H1 (cell line): ENCODE data around the gene OCRL. TPM values are rescaled to one million over a fixed set of nuclear protein-coding genes. Genes with fewer than 3 reads are reported as not detected.

Experiments
- CEBPB ChIP-seq: IDR thresholded peaks from 2 replicates; pipeline ENCODE4 v1.6.1; 2012; ENCODE audit warnings: low read depth, low read length
- CTCF ChIP-seq, 3 experiments: IDR thresholded peaks; 1 replicate in 2 of 3; 2 replicates in 1 of 3; pipeline versions ENCODE4 v1.5.1 to v1.6.1; 2011; ENCODE audit warnings: low read length in 3 of 3, mild to moderate bottlenecking in 3 of 3, inconsistent platforms in 2 of 3, low read depth in 1 of 3, moderate library complexity in 1 of 3; ENCODE audit not compliant: insufficient read depth in 1 of 3; ENCODE audit errors: control extremely low read depth in 1 of 3
- MAX ChIP-seq: IDR thresholded peaks from 2 replicates; pipeline ENCODE4 v1.6.1; 2012; ENCODE audit warnings: inconsistent platforms
- SP1 ChIP-seq: IDR thresholded peaks from 2 replicates; pipeline ENCODE4 v1.6.1; 2011; ENCODE audit warnings: low read depth, low read length
- TAF7 ChIP-seq: optimal IDR thresholded peaks from 2 replicates; pipeline ENCODE3; 2011; ENCODE audit warnings: low read depth, mild to moderate bottlenecking, inconsistent platforms, low read length, moderate library complexity, borderline replicate concordance
- polyA plus RNA-seq, 7 experiments: library from polyadenylated mRNA; depleted of rRNA in 3 of 7; stranded (reverse) in 5 of 7; unstranded in 2 of 7; fragments of >200 nt in 5 of 7; fragments of 200-250 nt in 2 of 7; gene quantifications; 1 replicate in 5 of 7; 2 replicates in 1 of 7; 4 replicates in 1 of 7; pipeline versions ENCODE4 v1.2.1 to v1.2.3, GENCODE V29; 2011 to 2013; ENCODE audit warnings: missing spikeins in 2 of 7, mixed read lengths in 2 of 7
- total RNA-seq: library from RNA; stranded (reverse); fragmentation: NEBNext Ultra II Directional; extraction: Animal tissue kit (Norgen Biotek cat#: 25700); gene quantifications from 2 replicates; pipeline ENCODE4 v1.2.1, GENCODE V29; 2021

Gene OCRL
- total and polyA plus RNA-seq, 2 of the 8 experiments (the other 6 are each of a cell fraction or from before 2014, with no cell fraction given), result 12.7 to 15.1 TPM

DNA sequence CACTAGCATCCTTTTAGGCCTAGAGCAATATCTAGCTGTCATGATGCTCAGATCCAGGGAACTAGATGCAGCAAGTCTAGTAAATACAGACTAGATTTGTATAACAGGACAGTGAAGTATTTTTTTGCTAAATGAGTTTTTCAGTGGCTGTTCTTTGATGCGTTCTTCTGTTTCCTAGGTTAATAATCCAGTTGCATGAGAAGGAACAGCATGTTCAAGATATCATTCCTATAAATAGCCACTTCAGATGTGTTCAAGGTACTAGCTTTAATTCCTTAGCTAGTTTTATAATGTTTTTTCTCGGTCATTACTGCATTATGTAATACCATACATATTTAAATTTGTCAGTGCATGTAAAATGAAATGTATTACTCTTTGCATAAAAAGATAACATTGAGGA is 4.7 kb downstream of the OCRL start (continued):
- TF ChIP-seq SP1 (no peak), TAF7 (no peak), CEBPB (no peak), CTCF (IDR thresholded peaks at IDR 0.05; ENCODE audit: control extremely low read depth in 1 of 3, insufficient read depth in 1 of 3, low read depth in 1 of 3, low read length in 3 of 3) (no peak), MAX (no peak)
